Gastrocnemius medialis (tissue), 4 donors: Measurements from ENCODE around the gene NIBAN1.

Experiments used
- CTCF ChIP-seq, 5 experiments: fragments of 450-650 bp in 3 of 5; fragments of 200-600 bp in 2 of 5; sonication (generic) in 2 of 5; IDR thresholded peaks in 4 of 5; conservative IDR thresholded peaks in 1 of 5; 1 replicate in 4 of 5; 2 replicates in 1 of 5; pipeline ENCODE4 v1.5.1; 2016 to 2019; ENCODE audit warnings: antibody characterized with exemption in 5 of 5, mild to moderate bottlenecking in 3 of 5, moderate library complexity in 3 of 5
- POLR2A ChIP-seq, 2 donors: fragments of 450-650 bp; IDR thresholded peaks; one replicate each; pipeline ENCODE4 v1.6.1; 2017; ENCODE audit warnings: antibody characterized with exemption in 2 of 2, mild to moderate bottlenecking in 2 of 2, moderate library complexity in 2 of 2

GRCh38 chr1:184992271-184992670, 18.0 kb upstream of the NIBAN1 start:
- TF ChIP-seq CTCF (IDR thresholded peaks at IDR 0.05 in 4 of 5, conservative IDR thresholded peaks at IDR 0.05 in 1 of 5) (no peak), POLR2A (IDR thresholded peaks at IDR 0.05) (no peak)
